ENCODE results near the gene FAM83D. TPM values are rescaled to one million over a fixed set of nuclear protein-coding genes. Genes with fewer than 3 reads are reported as not detected.

FAM83D gene
- total and polyA plus RNA-seq, 2 donors (not counting 1 experiment from before 2014, with no cell fraction given): 0.82 to 1.7 TPM

- Histone ChIP-seq H3K4me2 (replicated peaks; ENCODE audit: low read depth, low read length, poor library complexity, severe bottlenecking) (peak overlapping the region; percentile 58), H3K9ac (ENCODE audit: low read length) (peak overlapping the region; percentile 34), H3K4me1 (ENCODE audit: control insufficient read depth in 2 of 2, insufficient read depth in 2 of 2, low read length in 2 of 2) (peaks cover 92 to 99% of the 10 kb centered on the region in 2 donors), H4K20me1 (ENCODE audit: control insufficient read depth, insufficient read depth, low read length, poor library complexity, severe bottlenecking) (peaks cover 20% of the 10 kb centered on the region), H3K9me3 (ENCODE audit: control extremely low read depth in 1 of 3, control insufficient read depth in 2 of 3, insufficient read depth in 1 of 3, low read length in 2 of 3) (peaks cover 0 to 4% (median 0%) of the 10 kb centered on the region in 3 donors), H3K79me2 (ENCODE audit: control insufficient read depth, insufficient read depth, low read length) (peaks cover 99% of the 10 kb centered on the region), H3K27ac (ENCODE audit: low read length in 2 of 2) (peak overlapping the region; percentile 66 to 99), H2AFZ (ENCODE audit: insufficient read depth, low read depth, low read length, poor library complexity, severe bottlenecking) (no peak overlapping the region), H3K27me3 (replicated peaks in 1 of 4; ENCODE audit: control extremely low read depth in 1 of 4, control insufficient read depth in 3 of 4, insufficient read depth in 4 of 4, low read length in 3 of 4) (no peaks in the 10 kb centered on the region), H3K4me3 (ENCODE audit: control extremely low read depth in 1 of 5, extremely low read depth in 1 of 5, insufficient read depth in 1 of 5, low read depth in 2 of 5, low read length in 4 of 5) (peak overlapping the region in 1 of 5 experiments; percentile 3), H3K36me3 (replicated peaks in 1 of 2; ENCODE audit: control extremely low read depth in 1 of 2, control insufficient read depth in 1 of 2, extremely low read depth in 1 of 2, insufficient read depth in 2 of 2, low read length in 1 of 2) (peaks cover 0 to 17% of the 10 kb centered on the region in 2 experiments)
- H3K4me1 Mint-ChIP-seq: peaks cover 90% of the 10 kb centered on the region
- H3K9me3 Mint-ChIP-seq (ENCODE audit: insufficient read depth): no peaks in the 10 kb centered on the region
- H3K27ac Mint-ChIP-seq: peak overlapping the region; percentile 94
- no peaks in the 10 kb centered on the region for H3K27me3 Mint-ChIP-seq
- no peak for TF ChIP-seq EZH2 (IDR thresholded peaks at IDR 0.05; ENCODE audit: borderline replicate concordance, insufficient read depth, low read depth, low read length, poor library complexity, severe bottlenecking)
- no peak for TF ChIP-seq CTCF (IDR thresholded peaks at IDR 0.05)
- ChIA-PET POLR2A (interaction anchor here (0.9 to 3.1 kb wide), 3 partner anchors 10 to 77 kb away, joined by 4 to 20 read pairs (median 8); partner anchors contain the start of gene PPP1R16B), CTCF (interaction anchor here (0.8 to 7.7 kb wide), 13 partner anchors 10 to 134 kb away, joined by 3 to 74 read pairs (median 6); partner anchors contain the start of genes ACTR5 and PPP1R16B)
- WGBS (ENCODE audit: insufficient coverage): 89% methylated on average over 4 of the region's 4 CpGs
- peak overlapping the region; percentile 82 for H3K4me3 Mint-ChIP-seq
- ATAC-seq (ENCODE audit: low read depth) (no peak), DNase-seq (no peak)
- intact Hi-C loops (cut with micrococcal nuclease): no loop called here
Measured at GRCh38 chr20:38881806-38882440, 44.3 kb upstream of the FAM83D start.

DNA sequence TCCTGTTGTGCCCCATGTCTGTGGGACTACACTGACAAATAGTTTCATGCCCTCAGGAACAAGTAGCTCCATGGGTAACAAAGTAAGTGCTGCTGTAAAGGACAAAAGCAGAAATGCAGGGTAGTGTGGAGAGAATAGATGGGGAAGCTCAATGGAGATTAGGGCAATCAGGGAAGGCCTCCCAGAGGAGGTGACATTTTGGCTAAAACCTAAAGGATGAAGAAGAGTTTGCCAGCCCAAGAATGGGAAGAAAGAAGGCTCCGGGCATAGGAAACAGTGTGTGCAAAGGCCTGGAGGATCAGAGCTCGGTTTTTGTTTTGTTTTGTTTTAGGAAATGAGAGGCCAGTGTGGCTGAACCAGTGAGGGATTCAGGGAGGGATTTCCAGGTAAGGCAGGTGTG lies 43.6 kb upstream of the FAM83D start:
- Histone ChIP-seq H3K27ac (ENCODE audit: low read length in 2 of 2) (peak overlapping the region; percentile 66 to 99), H3K27me3 (replicated peaks in 1 of 4; ENCODE audit: control extremely low read depth in 1 of 4, control insufficient read depth in 3 of 4, insufficient read depth in 4 of 4, low read length in 3 of 4) (no peaks in the 10 kb centered on the region), H3K4me1 (ENCODE audit: control insufficient read depth in 2 of 2, insufficient read depth in 2 of 2, low read length in 2 of 2) (peaks cover 92 to 99% of the 10 kb centered on the region in 2 donors), H3K9ac (ENCODE audit: low read length) (no peak overlapping the region), H3K9me3 (ENCODE audit: control extremely low read depth in 1 of 3, control insufficient read depth in 2 of 3, insufficient read depth in 1 of 3, low read length in 2 of 3) (peaks cover 0 to 4% (median 0%) of the 10 kb centered on the region in 3 donors), H2AFZ (ENCODE audit: insufficient read depth, low read depth, low read length, poor library complexity, severe bottlenecking) (no peak overlapping the region), H3K4me3 (ENCODE audit: control extremely low read depth in 1 of 5, extremely low read depth in 1 of 5, insufficient read depth in 1 of 5, low read depth in 2 of 5, low read length in 4 of 5) (no peak overlapping the region), H3K4me2 (replicated peaks; ENCODE audit: low read depth, low read length, poor library complexity, severe bottlenecking) (peak overlapping the region; percentile 58), H3K79me2 (ENCODE audit: control insufficient read depth, insufficient read depth, low read length) (peaks cover 100% of the 10 kb centered on the region), H4K20me1 (ENCODE audit: control insufficient read depth, insufficient read depth, low read length, poor library complexity, severe bottlenecking) (peaks cover 20% of the 10 kb centered on the region), H3K36me3 (replicated peaks in 1 of 2; ENCODE audit: control extremely low read depth in 1 of 2, control insufficient read depth in 1 of 2, extremely low read depth in 1 of 2, insufficient read depth in 2 of 2, low read length in 1 of 2) (peaks cover 0 to 22% of the 10 kb centered on the region in 2 experiments)
- Mint-ChIP-seq H3K27me3 (no peaks in the 10 kb centered on the region), H3K27ac (peak overlapping the region; percentile 94), H3K9me3 (ENCODE audit: insufficient read depth) (no peaks in the 10 kb centered on the region), H3K4me1 (peaks cover 92% of the 10 kb centered on the region), H3K4me3 (peak overlapping the region; percentile 82)
- WGBS (ENCODE audit: insufficient coverage): 88% methylated on average over 2 of the region's 2 CpGs
- no peak for ATAC-seq (ENCODE audit: low read depth)
- ChIA-PET CTCF (interaction anchor here (0.8 to 7.7 kb wide), 14 partner anchors 8 to 135 kb away, joined by 3 to 74 read pairs (median 6); partner anchors contain the start of genes ACTR5 and PPP1R16B), POLR2A (interaction anchor here (1.5 to 3.1 kb wide), 3 partner anchors 9 to 78 kb away, joined by 4 to 20 read pairs (median 8); partner anchors contain the start of gene PPP1R16B)
- DNase-seq: no peak
- TF ChIP-seq CTCF (IDR thresholded peaks at IDR 0.05) (no peak), EZH2 (IDR thresholded peaks at IDR 0.05; ENCODE audit: borderline replicate concordance, insufficient read depth, low read depth, low read length, poor library complexity, severe bottlenecking) (no peak)
- intact Hi-C loops (cut with micrococcal nuclease): no loop called here
